GM18517 (cell line): ENCODE measurements around the gene FRRS1.

ENCODE experiments used
- ATAC-seq: cut with Tn5 transposase; IDR thresholded peaks from one replicate; pipeline ENCODE4 v1.9.1; 2021; ENCODE audit warnings: mild to moderate bottlenecking, moderate library complexity; ENCODE audit not compliant: unreplicated experiment

The FRRS1 gene

GRCh38 chr1:99681583-99681982, 84.9 kb downstream of the FRRS1 start:
- ATAC-seq, result no peak

GRCh38 chr1:99680270-99680669, 86.2 kb downstream of the FRRS1 start:
- ATAC-seq, result no peak

GRCh38 chr1:99677416-99677815, 89.0 kb downstream of the FRRS1 start:
- ATAC-seq, result no peak

- no peak for ATAC-seq
Observed at GRCh38 chr1:99676876-99677275, 89.6 kb downstream of the FRRS1 start.

GRCh38 chr1:99675994-99676393, 90.4 kb downstream of the FRRS1 start:
- no peak for ATAC-seq

- ATAC-seq, result no peak
Observed at GRCh38 chr1:99675292-99675691, 91.1 kb downstream of the FRRS1 start.

GRCh38 chr1:99674115-99675064, 92.0 kb downstream of the FRRS1 start:
- ATAC-seq, result no peak

GRCh38 chr1:99673315-99673714, 93.1 kb downstream of the FRRS1 start:
- no peak for ATAC-seq

- ATAC-seq, result no peak
Observed at GRCh38 chr1:99672530-99673213, 93.8 kb downstream of the FRRS1 start.

- no peak for ATAC-seq
Observed at GRCh38 chr1:99672038-99672437, 94.4 kb downstream of the FRRS1 start.

- ATAC-seq, result no peak
Observed at GRCh38 chr1:99670583-99670982, 95.9 kb downstream of the FRRS1 start.

- ATAC-seq, result no peak
Observed at GRCh38 chr1:99669821-99670220, 96.6 kb downstream of the FRRS1 start.

GRCh38 chr1:99669376-99669775, 97.1 kb downstream of the FRRS1 start:
- ATAC-seq, result no peak

- ATAC-seq, result no peak
Observed at GRCh38 chr1:99665212-99665611, 101.2 kb downstream of the FRRS1 start.

GRCh38 chr1:99663501-99663900, 102.9 kb downstream of the FRRS1 start:
- ATAC-seq, result no peak

- no peak for ATAC-seq
Observed at GRCh38 chr1:99662539-99663080, 103.8 kb downstream of the FRRS1 start.

GRCh38 chr1:99661780-99662179, 104.7 kb downstream of the FRRS1 start:
- no peak for ATAC-seq

- ATAC-seq, result no peak
Observed at GRCh38 chr1:99660496-99660895, 105.9 kb downstream of the FRRS1 start.

GRCh38 chr1:99659755-99660210, 106.7 kb downstream of the FRRS1 start:
- no peak for ATAC-seq
